Bronchial epithelial cell (primary cell): Measurements from ENCODE around the gene CST6. TPM values are rescaled to one million over a fixed set of nuclear protein-coding genes. Genes with fewer than 3 reads are reported as not detected.

ENCODE experiments used
- DNase-seq: peaks from one replicate; pipeline ENCODE4 v3.0.0-alpha.2; 2010; ENCODE audit warnings: low read depth
- FAIRE-seq: peaks from 2 replicates; lab custom pipeline; 2011; peaks lifted over from hg19 to GRCh38; lab: Jason Lieb, UNC
- H3K27me3 ChIP-seq: 2 replicates; pipeline ENCODE4 v1.5.1; 2011; ENCODE audit warnings: low read length; ENCODE audit not compliant: control insufficient read depth, insufficient read depth
- H3K36me3 ChIP-seq: 2 replicates; pipeline ENCODE4 v1.5.1; 2011; ENCODE audit warnings: low read length; ENCODE audit not compliant: control insufficient read depth, insufficient read depth
- H3K4me3 ChIP-seq: 2 replicates; pipeline ENCODE4 v1.5.1; 2011; ENCODE audit warnings: mild to moderate bottlenecking, low read depth, low read length, control low read depth
- total RNA-seq: library from RNA; depleted of rRNA; stranded (reverse); fragments of >200 nt; gene quantifications from 2 replicates; pipeline ENCODE4 v1.2.1, GENCODE V29; 2014
- TF ChIP-seq, protein P1 (sequence below): IDR thresholded peaks from 2 replicates; pipeline ENCODE4 v1.5.1; 2011; ENCODE audit warnings: mild to moderate bottlenecking, moderate library complexity, low read length, control low read depth, inconsistent platforms; ENCODE audit not compliant: insufficient read depth, severe bottlenecking

CST6 gene
- total RNA-seq, 1 donor from 2014 or later, result 3.9 TPM

DNA sequence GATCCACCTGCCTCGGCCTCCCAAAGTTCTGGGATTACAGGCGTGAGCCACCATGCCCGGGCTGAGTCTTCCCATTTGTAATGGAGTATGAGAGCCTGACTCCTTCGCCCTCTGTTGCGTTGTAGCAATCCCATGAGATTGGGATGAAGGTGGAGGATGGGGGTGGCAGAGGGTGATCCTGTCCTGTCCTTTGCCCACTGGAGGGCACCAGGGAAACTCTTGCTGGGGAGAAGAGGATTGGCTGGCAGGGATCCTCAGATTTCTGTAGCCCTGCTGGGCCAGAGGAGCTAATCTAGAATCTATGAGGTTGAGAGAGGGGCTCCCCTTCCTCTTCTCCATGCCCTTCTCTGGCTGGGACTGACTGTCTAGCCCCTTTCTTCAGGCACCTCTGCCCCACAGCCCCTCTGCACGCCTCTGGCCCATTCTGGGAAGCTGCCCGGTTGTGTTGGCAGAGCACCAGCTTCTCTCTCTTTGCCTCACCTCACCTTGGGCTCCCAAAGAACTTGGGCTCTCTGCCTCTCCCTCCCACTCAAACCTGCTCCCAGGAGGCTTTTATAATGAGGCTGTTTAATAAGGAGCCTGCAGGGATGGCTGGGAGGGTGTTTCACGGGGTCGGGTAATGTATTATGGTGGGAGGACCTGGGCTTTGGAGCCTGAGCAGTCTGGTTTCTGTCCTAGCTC, 24.0 kb downstream of the CST6 start:
- DNase-seq, result no peak
- TF ChIP-seq, protein P1, sequence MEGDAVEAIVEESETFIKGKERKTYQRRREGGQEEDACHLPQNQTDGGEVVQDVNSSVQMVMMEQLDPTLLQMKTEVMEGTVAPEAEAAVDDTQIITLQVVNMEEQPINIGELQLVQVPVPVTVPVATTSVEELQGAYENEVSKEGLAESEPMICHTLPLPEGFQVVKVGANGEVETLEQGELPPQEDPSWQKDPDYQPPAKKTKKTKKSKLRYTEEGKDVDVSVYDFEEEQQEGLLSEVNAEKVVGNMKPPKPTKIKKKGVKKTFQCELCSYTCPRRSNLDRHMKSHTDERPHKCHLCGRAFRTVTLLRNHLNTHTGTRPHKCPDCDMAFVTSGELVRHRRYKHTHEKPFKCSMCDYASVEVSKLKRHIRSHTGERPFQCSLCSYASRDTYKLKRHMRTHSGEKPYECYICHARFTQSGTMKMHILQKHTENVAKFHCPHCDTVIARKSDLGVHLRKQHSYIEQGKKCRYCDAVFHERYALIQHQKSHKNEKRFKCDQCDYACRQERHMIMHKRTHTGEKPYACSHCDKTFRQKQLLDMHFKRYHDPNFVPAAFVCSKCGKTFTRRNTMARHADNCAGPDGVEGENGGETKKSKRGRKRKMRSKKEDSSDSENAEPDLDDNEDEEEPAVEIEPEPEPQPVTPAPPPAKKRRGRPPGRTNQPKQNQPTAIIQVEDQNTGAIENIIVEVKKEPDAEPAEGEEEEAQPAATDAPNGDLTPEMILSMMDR, result no peak
- H3K4me3 ChIP-seq, result no peak overlapping the region
- no peak for FAIRE-seq
- H3K27me3 ChIP-seq, result no peaks in the 10 kb centered on the region
- no peaks in the 10 kb centered on the region for H3K36me3 ChIP-seq

DNA sequence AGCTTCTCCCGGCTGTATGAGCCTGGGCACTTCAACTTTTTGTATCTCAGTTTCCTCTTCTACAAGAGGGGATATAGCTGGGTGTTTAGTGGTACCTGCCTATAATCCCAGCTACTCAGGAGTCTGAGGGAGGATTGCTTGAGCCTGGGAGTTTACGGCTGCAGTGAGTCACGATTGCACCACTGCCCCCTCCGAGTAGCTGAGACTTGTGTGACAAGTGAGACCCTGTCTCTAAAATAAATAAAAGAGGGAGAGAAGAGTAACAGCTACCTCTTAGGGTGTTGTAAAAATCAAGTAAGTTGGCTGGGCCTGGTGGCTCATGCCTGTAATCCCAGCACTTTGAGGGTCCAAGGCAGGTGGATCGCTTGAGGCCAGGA, 24.5 kb downstream of the CST6 start:
- no peak for DNase-seq
- no peaks in the 10 kb centered on the region for H3K36me3 ChIP-seq
- TF ChIP-seq, protein P1, result no peak
- H3K4me3 ChIP-seq, result no peak overlapping the region
- no peaks in the 10 kb centered on the region for H3K27me3 ChIP-seq
- FAIRE-seq, result no peak

DNA sequence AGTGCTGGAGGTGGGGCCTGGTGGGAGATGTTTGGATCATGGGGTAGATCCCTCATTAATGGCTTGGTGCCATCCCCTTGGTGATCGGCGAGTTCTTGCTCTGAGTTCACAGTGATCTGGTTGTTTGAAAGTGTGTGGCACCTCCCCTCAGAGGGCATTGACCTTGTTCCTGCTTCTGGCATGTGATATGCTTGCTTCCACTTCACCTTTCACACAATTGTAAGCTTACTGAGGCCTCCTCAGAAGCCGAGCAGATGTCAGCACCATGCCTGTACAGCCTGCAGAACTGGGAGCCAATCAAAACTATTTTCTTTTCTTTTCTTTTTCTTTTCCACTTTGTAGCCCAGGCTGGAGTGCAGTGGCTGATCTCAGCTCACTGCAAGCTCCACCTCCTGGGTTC, 25.5 kb downstream of the CST6 start:
- H3K36me3 ChIP-seq, result no peaks in the 10 kb centered on the region
- H3K27me3 ChIP-seq, result no peaks in the 10 kb centered on the region
- no peak for DNase-seq
- no peak for FAIRE-seq
- TF ChIP-seq, protein P1, result no peak
- no peak overlapping the region for H3K4me3 ChIP-seq

DNA sequence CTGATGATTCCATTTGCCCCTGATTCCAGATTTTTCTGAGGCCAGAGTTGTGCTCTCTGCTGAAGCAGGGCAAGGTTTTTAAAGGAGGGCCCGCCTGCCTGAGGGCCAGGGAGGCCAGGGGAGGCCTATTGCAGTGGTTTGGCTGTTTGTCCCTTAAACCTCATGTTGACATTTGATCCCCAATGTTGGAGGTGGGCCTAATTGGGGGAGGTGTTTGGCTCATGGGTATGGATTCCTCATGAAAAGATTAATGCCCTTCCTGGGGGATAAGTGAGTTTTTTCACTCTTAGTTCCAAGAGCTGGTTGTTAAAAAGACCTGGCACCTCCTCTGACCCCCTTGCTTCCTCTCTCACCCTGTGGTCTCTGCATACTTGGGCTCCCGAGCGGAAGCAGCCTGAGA, 28.0 kb downstream of the CST6 start:
- no peaks in the 10 kb centered on the region for H3K36me3 ChIP-seq
- FAIRE-seq (no peak), DNase-seq (no peak)
- no peaks in the 10 kb centered on the region for H3K27me3 ChIP-seq
- H3K4me3 ChIP-seq, result no peak overlapping the region
- TF ChIP-seq, protein P1, result no peak

DNA sequence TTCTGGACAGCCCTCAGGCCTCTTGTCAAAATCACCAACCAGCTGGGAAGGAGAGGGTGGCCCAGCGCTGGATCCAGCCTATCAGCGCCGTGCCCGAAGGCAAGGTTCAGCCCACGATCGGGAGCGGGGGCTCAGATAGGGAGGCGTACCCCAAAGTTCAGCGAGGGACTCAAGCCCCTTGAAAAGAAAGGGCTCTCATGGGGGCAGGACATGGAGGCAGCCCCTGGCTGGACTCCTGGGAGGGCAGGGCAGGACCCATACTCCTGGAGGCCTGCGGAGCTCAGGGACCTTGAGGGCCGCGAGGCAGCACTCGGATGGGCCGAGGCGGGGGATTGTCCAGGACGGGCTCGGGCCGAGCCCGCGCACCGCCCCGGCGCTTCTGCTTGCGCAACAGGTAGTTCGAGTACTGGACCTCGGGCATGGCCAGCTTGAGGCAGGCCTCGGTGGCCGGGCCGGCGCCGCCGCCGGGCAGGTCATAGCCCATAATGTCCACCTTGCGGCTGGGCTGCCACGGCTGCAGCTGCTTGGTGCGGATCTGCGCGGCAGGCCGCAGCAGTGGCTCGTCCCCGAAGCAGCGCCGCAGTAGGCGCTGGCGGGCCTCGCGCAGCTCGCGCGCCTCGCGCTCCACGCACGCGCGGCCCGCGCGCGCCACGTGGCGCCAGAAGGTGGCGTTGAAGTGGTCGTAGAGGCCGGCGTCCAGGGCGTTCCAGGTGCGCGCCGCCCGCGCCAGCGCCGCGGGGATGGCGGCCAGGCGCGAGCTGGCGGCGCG, 30.6 kb downstream of the CST6 start:
- no peaks in the 10 kb centered on the region for H3K27me3 ChIP-seq
- FAIRE-seq (no peak), DNase-seq (no peak)
- TF ChIP-seq, protein P1, result no peak
- H3K36me3 ChIP-seq, result no peaks in the 10 kb centered on the region
- H3K4me3 ChIP-seq, result no peak overlapping the region
